HG03045 (cell line): ENCODE measurements around the gene TCEANC.
"Not testable (repeated sequence)": the region's sequence is repeated elsewhere in the genome, so short reads cannot be mapped to it uniquely, and the experiment has no call there.

ENCODE experiments used
- ATAC-seq: cut with Tn5 transposase; IDR thresholded peaks from one replicate; pipeline ENCODE4 v1.9.1; 2021; ENCODE audit warnings: mild to moderate bottlenecking, moderate library complexity; ENCODE audit not compliant: unreplicated experiment

The TCEANC gene, protein sequence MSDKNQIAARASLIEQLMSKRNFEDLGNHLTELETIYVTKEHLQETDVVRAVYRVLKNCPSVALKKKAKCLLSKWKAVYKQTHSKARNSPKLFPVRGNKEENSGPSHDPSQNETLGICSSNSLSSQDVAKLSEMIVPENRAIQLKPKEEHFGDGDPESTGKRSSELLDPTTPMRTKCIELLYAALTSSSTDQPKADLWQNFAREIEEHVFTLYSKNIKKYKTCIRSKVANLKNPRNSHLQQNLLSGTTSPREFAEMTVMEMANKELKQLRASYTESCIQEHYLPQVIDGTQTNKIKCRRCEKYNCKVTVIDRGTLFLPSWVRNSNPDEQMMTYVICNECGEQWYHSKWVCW

DNA sequence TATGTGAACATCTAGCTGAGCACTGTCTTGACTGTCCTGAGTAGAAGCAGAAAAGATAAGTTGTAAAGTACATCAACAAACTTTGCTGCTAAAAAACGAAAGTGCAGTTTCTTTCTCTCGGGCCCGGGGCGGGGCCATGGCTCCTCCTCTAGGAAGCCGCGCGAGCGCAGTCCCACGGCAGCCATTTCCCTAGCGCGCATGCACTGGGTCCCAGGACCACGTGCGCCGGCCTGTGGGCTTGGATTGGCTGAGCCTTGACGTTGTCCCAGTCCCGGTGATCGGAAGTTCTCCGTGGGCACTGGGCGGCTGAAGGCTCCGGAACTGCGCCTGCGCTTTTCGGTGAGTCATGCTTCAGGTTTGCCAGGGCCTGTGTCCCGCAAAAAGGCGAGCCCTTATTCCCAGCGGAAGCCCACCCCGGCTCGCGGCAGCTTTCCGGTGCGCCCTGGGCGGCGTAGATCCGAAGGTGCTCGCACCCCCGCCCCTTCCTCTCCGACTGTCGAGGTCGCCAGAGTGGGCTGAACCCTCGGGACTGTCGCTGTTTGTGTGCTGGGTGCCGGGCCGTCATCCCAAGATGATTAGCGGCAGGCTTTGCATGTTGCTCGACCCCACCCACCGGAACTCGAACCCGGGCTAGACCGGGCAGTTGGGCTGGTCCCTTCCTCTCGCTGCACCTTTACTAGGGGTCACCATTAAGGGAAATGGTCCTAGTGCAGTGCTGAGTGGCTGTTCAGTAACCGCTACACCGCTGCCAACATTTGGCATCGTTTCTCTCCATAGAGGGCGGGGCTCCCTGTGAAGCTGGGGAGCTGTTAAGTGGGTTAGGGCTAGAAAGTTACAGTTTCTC lies at the start of gene TCEANC:
Gene TCEANC, plus strand, starts transcription at position 292 of the 844 bp plus-strand sequence. CDS start 9,368 bp downstream, outside the sequence.
- ATAC-seq, result peak; percentile 93

DNA sequence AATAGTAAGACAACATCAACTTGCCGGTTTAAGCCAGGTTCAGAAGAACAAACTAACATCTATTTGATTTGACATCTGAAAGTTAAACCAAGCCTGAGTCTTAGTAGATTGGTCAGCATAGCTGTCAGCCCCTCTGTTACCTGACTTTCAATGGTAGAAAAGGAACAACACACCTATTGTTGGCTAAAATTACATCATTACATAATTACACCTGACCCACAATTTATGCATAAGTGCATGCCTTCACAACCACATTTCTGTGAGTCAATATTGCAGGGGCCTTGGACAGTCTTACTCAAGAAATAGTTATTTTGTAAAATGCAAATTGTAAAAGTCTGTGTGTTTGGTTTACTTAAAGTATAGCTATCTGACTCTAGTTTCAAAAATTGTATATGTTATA lies 47.3 kb upstream of the TCEANC start:
- no peak for ATAC-seq

DNA sequence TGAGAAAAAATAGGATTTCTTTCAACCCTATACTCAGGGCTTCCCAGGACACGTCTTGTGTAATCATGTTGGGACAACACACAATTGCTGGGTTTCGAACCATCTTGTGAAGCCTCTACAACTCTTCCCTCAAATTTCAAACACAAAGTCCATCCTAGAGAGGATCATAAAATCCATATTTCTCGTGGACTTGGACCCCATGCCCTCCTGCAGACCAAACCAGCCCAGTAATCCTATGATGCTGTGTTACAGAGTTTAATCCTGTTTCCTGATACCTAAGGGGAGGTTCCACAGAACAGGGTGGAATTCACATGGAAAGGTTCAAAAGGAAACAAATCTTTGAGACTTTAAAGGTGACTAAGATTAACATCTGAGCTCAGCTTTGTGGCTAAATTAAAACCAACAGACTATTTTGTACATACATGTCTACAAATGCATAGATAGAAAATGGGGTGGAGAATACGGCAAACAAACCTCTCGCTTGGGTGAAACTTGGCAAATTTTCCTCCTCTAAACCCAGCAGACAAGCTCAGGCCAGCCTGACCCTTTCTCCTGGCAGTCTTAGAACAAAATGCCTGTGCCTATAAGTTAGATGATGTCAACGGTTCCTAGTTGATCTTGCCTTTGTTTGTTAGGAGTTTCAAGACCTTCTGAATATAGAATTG lies 45.5 kb upstream of the TCEANC start:
- ATAC-seq, result no peak

DNA sequence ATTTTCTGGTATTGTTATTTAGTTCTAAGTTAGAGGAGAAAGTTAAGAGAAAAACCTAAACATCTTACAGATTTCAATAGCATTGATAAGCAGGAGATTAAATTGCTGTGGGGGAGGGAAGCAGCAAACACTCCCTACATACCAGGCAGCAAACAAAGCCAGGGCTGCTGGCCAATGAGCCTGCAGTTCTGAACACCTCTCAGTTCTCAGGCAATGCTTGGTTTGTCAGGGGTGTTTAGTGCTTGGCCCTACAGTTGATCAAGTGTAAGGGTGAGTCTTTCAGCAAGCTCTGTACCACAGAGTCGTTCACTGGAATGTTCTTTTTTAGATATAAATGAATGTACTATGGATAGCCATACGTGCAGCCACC lies 45.0 kb upstream of the TCEANC start:
- no peak for ATAC-seq

DNA sequence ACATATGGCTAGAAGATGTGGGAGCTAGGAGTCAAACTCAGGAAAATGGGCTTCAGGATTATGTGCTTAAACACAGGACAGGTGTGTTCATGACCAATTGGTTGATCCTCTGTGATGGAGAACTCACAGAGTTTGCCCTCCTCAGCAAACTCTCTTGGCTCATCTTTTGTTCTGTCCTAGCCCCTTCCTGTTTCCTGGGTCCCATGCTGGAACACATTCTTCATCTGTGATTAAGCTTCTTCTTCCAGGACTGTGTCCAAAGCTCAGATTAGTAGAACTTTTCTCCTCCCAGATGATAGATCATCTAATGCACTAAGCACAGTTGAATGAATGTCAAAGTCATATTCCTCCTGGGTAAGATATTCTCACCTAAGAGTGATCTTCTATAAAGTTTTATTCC lies 38.8 kb upstream of the TCEANC start:
- no peak for ATAC-seq

DNA sequence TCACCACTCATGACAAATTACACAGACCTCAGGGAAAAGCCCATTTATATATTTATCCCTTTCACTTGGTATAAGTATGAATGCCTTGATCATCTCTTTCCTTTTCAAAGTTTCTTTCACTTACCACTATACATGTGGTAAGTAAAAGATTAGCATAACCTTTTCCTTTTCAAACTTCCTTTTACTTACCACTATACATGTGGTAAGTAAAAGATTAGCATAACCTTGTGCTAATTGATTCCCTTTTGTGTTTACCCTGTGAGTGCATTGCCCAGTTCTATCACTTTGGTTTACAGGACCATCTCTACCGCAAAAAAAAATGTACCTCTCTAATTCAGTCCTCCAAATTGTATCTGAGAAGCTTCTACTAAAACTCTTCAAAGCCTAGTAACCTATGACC lies 32.7 kb upstream of the TCEANC start:
- ATAC-seq, result no peak

DNA sequence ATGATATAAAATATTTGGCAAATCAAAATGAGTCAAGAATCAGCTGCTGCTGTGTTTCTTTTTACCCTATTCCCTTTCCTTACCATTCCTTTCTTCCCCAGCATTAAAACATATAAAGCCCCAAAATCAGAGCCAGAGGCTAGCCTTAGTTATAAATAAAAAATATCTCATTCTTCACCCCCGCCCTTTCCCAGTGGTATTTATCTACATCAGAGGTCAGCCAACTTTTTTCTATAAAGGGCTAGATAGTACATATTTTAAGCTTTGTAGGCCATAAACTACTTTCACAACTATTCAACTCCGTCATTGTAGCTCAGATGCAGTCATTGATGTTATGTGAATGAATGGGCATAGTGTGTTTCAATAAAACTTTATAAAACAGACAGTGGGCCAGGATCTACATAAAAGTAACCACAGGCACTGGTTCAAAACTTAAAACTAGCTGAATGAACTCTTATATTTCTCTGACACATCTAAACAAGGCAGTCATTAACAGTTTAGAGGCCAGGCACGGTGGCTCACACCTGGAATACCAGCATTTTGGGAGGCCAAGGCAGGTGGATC lies 30.5 kb upstream of the TCEANC start:
- no peak for ATAC-seq

DNA sequence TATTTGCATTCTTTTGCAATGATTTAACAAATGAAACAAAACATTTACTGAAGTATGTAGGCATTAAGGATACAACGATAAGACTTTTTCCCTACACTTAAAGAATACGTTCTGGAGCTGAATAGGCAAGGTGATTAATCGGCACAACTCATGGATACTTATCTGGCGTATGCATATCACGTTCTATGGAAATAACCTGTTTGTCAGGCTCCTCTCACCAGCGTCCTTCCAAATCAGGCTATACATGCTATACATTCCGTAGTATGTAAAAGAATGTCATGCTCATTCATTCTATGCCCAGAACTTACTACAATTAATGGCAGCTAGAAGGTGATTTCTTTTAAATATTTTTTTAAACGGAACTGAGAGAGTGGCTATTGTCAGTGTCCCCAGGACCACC lies 25.6 kb upstream of the TCEANC start:
- no peak for ATAC-seq

DNA sequence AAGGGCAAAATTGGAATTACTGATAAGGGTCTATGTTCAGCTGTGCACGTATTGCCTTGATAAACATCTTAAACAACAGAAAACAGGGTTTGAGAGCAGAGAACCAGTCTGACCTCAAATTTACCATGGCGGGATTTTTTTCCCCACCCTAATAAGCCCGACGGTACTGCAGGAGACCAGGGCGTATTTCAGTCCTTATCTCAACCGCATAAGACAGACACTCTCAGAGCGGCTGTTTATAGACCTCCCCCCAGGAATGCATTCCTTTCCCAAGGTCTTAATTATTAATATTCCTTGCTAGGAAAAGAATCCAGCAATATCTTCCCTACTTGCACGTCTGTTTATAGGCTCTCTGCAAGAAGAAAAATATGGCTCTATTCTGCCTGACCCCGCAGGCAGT lies 15.7 kb upstream of the TCEANC start:
- ATAC-seq, result not testable (repeated sequence)

DNA sequence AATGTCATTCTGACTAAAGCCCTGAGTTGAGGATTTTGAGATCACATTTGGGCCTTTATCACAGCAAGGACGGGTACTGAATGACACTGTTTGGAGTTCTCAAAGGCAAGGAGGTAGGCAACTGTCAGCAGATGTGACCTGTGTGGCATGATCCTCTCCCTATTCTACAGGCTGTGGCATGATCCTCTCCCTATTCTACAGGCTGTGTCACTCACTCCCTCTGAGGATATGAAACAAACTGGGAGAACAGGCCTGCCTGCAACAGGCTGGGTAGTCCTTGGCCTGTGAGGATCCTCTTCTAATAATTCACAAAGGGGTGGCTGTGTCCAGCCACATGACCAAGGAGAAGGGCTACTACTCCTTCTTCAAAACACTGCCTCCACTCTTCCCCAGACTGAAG lies 14.9 kb upstream of the TCEANC start:
- ATAC-seq, result no peak

DNA sequence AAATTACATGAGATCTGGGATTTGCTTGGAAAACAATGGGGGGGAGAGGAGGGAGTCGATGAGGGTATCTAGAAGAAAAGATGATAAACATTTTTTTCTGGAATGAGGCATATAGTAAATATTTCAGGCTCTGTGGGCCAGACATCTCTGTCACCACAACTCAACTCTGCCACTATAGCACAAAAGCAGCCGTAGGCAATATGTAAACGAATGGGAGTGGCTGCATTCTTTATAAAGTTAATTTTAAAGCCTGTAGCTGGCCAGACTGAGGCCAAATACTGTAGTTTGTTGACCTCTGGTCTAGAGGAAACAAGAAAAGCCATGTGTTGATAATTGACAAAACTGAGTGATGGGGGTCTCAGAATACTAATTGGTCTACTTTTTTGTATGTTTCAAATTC lies 14.1 kb upstream of the TCEANC start:
- no peak for ATAC-seq

DNA sequence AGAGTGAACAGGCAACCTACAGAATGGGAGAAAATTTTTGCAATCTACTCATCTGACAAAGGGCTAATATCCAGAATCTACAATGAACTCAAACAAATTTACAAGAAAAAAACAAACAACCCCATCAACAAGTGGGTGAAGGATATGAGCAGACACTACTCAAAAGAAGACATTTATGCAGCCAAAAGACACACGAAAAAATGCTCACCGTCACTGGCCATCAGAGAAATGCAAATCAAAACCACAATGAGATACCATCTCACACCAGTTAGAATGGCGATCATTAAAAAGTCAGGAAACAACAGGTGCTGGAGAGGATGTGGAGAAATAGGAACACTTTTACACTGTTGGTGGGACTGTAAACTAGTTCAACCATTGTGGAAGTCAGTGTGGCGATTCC lies 11.3 kb upstream of the TCEANC start:
- not testable (repeated sequence) for ATAC-seq

DNA sequence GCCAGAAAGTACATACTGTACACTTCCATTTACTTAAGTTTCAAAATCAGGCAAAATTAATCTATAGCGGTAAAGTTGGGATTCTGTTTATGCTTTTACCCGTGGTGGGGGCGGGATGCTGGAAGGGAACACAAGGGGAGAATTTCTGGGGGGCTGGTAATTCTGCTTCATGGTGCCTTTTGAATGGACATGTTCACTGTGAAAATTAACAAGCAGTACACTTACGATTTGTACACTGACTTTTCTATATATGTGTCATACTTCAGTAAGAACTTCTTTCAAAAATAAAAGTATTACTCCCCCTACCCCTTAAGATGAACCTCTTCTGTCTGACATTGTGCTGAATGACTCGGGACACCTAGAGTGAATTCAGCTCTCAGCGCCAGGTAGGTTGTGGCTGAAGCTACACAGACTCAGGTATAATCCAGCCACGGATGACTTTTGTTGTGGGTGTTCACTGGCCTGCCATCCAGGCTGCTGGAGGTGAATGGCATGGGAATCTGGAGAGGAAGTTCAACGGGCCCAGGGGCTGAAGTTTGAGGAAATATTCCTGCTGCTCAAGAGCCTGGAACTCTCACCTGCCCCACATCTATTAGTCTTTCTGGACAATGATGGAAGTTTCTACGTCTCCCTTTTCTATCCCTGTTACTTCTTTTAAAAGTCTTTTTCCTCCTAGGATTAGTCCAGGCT lies 7.3 kb upstream of the TCEANC start:
- ATAC-seq, result no peak

DNA sequence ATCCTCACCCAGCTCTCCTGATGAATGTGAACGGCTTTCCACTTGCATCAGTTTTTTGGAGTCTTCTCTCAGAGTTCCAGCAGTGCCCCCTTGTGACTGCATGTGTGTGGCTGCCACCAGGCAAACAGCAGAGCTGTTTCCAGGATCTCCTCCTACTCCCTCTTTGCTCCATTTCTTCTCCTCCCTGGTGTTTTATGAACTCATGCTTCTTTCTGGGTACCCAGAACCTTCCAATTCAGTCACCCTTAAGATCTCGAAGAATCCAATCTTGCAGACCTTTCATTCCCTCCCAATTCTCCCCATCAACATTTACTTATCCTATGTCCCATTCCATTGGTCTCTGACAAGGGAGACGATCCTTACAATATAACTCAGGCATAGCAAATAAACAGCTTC lies 6.8 kb upstream of the TCEANC start:
- no peak for ATAC-seq

DNA sequence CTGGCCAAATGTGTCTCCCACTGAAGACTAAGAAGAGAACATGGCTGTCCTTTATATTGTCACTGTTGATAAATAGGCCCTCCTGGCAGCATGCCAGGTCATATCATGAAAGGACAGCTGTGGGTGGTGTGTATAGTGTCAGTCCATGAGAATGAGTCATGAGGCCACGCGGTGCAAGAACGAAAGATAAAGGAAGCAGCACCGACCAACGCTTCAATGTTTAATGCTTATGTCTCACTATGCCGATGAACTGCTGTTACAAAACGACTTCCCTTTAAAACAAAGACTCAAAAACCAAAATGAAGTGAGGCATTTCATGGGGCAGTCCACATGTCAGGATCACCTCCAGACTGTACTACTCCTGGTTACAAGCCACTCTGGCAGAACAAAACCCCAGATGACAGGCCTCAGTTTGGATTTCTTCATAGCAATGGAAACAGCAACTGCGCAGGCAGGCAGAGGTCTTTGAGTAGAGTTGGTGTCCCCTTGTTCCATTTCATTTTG lies 5.2 kb upstream of the TCEANC start:
- ATAC-seq, result no peak

DNA sequence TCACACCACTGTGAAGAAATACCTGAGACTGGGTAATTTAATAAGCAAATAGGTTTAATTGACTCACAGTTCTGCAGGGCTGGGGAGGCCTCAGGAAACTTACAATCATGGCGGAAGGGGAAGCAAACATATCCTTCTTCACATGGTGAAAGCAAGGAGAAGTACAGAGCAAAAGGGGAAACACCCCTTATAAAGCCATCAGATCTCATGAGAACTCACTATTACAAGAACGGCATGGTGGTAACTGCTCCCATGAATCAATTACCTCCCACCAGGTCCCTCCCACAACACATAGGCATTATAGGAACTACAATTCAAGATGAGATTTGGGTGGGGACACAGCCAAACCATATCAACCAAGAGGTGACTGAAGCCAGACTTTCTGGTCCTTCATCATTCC lies 4.6 kb upstream of the TCEANC start:
- ATAC-seq, result not testable (repeated sequence)

DNA sequence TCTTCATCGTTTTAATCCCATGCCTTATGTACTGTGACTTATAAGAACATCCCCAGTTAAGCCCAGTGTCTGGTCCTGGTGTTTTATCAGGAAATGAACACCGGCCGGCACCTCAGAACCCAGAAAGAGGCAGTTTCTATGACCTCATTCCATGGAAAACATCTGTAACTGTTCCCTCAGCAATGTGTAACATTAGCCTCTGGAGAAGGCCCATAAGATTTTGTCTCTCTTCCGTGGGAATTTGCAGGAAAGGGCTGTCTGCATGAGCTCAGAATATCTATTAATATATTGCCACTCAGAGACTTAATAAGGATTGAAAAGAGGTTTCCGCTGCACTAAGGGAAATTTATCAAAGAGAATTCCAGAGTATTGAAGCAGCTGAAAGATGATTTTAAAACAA lies 3.1 kb upstream of the TCEANC start:
- no peak for ATAC-seq

DNA sequence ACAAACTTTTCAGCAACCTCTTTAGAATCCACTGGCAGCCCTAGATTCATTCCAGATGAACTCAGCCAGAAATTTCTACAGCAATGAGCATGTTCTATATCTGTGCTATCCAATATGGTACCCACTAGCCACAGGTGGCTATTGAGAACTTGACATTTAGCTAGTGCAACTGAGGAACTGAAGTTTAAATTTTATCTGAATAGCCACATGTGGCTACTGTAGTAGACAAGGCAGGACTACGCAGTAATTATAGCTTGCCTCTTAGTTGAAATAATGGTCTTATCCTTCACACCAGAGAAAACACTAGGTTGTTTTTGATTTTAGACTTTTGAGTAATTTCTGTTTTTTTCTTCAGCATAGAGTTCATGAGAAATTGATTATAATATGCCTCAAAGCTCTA lies 2.6 kb upstream of the TCEANC start:
- ATAC-seq, result no peak

DNA sequence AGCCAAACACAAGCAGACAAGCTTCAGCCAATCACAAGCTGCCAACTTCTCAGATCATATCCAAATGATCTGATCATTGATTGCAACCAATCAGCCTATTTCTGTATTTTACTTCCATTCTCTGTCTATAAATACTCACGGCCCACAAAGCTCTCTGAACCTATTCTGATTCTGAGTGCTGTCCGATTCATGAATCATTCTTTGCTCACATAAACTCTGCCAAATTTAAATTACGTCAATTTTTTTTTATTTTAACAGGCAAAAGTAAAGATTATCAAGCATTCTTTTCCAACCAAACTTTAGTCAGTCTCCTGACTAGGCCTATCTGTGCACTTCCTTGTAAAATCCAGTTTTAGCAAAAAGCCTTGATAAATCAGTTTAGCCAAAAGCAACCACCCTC lies 1.8 kb upstream of the TCEANC start:
- no peak for ATAC-seq

DNA sequence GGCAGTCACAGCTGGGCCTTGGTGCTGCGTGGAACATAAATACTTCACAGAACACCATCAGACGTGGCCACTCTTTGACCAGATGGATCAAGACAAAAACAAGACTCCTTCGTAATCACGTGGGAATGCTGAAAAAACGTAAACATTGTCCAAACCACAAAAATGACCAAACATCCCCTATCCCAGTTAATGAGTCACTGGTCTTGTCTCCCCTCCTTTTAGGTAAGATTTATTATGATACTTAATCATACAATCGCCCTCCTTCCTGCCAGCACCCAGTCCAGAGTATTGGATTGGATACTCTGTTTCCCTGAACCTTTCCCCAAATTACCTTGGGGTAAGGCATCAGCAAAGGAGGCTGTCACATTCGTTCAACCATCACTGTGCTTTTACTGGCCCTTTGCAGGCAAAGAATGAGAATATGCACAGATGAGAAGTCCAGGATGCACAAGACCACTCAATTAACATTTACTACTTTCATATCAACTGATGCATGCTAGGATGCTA lies 601 bp upstream of the TCEANC start:
- ATAC-seq, result peak; percentile 2
